SK-N-MC (cell line): ENCODE measurements around the gene REC8.
"Not testable (repeated sequence)": the region's sequence is repeated elsewhere in the genome, so short reads cannot be mapped to it uniquely, and the experiment has no call there.

Source experiments
- DNase-seq: peaks from one replicate; pipeline ENCODE4 v3.0.0-alpha.2; 2011; ENCODE audit warnings: low read depth, low spot score
- H3K27ac ChIP-seq: fragments of 200-600 bp; sonication (generic); 2 replicates; pipeline ENCODE4 v1.5.1; 2016; ENCODE audit warnings: mixed run types
- H3K36me3 ChIP-seq: fragments of 200-600 bp; sonication (generic); 2 replicates; pipeline ENCODE4 v1.6.1; 2017; ENCODE audit warnings: antibody characterized with exemption, low read length, mixed read lengths; ENCODE audit not compliant: insufficient read depth
- H3K4me3 ChIP-seq: fragments of 200-600 bp; sonication (generic); 2 replicates; pipeline ENCODE4 v1.5.1; 2016
- H3K9ac ChIP-seq: fragments of 200-600 bp; sonication (generic); 2 replicates; pipeline ENCODE4 v1.8.0; 2017; ENCODE audit warnings: mixed run types, mixed read lengths; ENCODE audit not compliant: insufficient read length
- H3K9me3 ChIP-seq: fragments of 200-600 bp; sonication (generic); 2 replicates; pipeline ENCODE4 v1.6.1; 2017; ENCODE audit warnings: low read depth, mild to moderate bottlenecking, antibody characterized with exemption, low read length, moderate library complexity, mixed read lengths
- EZH2 ChIP-seq: fragments of 200-600 bp; sonication (generic); IDR thresholded peaks from one replicate; pipeline ENCODE4 v1.6.1; 2017; ENCODE audit warnings: antibody characterized with exemption
- FOXP2 ChIP-seq: optimal IDR thresholded peaks from 2 replicates; pipeline ENCODE3; 2011; ENCODE audit warnings: mild to moderate bottlenecking, moderate library complexity; ENCODE audit not compliant: insufficient read depth; ENCODE audit errors: extremely low read length, control extremely low read depth
- POLR2AphosphoS5 ChIP-seq: IDR thresholded peaks from 2 replicates; pipeline ENCODE4 v1.6.1; 2012; ENCODE audit warnings: mild to moderate bottlenecking, low read depth, low read length, borderline replicate concordance

REC8 gene

DNA sequence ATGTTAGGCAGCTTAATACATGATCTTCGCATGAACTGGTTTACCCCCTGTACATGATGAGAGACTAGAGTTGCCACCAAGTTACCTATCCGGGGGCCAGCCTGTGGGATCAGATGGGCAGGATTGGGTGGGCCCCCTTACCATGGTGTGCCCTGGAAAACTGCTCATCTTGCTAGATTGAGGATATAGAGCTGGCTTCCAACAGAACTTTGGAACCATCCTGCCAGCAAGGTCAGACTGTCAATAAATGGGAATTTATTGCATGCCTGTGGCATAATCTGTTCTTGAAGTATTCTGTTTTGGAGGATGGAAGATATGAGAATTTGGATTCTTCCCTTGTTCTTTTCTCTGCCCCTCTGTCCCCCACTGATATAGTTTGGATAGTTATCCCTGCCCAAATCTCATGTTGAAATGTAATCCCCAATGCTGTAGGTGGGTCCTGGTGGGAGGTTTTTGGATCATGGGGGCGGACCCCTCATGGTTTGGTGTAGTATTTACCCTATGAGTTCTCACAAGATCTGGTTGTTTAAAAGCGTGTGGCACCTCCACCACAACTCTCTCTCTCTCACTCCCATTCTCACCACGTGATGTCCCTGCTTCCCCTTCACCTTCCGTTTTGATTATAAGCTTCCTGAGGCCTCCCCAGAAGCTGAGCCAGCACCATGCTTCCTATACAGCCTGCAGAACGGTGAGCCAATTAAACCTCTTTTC lies 27.1 kb downstream of the REC8 start:
- TF ChIP-seq POLR2AphosphoS5 (no peak), EZH2 (no peak)
- DNase-seq: no peak
- H3K27ac ChIP-seq: no peak overlapping the region
- no peaks in the 10 kb centered on the region for H3K9me3 ChIP-seq
- H3K4me3 ChIP-seq: no peak overlapping the region
- H3K36me3 ChIP-seq: peaks cover 14% of the 10 kb centered on the region
- no peak overlapping the region for H3K9ac ChIP-seq

DNA sequence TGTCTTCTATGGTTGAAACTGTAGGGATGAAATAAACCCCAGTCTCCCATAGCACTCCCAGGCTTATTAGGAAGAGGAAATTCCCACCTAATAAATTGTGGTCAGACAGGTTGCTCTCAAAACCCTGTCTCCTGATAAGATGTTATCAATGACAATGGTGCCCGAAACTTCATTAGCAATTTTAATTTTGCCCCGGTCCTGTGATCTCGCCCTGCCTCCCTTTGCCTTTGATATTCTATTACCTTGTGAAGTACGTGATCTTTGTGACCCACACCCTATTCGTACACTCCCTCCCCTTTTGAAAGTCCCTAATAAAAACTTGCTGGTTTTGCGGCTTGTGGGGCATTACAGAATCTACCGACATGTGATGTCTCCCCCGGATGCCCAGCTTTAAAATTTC lies 30.7 kb downstream of the REC8 start:
- peaks cover 21% of the 10 kb centered on the region; the same call in 1 of the 2 replicates for H3K36me3 ChIP-seq
- H3K4me3 ChIP-seq, H3K9me3 ChIP-seq, DNase-seq, H3K27ac ChIP-seq, H3K9ac ChIP-seq: not testable (repeated sequence)

DNA sequence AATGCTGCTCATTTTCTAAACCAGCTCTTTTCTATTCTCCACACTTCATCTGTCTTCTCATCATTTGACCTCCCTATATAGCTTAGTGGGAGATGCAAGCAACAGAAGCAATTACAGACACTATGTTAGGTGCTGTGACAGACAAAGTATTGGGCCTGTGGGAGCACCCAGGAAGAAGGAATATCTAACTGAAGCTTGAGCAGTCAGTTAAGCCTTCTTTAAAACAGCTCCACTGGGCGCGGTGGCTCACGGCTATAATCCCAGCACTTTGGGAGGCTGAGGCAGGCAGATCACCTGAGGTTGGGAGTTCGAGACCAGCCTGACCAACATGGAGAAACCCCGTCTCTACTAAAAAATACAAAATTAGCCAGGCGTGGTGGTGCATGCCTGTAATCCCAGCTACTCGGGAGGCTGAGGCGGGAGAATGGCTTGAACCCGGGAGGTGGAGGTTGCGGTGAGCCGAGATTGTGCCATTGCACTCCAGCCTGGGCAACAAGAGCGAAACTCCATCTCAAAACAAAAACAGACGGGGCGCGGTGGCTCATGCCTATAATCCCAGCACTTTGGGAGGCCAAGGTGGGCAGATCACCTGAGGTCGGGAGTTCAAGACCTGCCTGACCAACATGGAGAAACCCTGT lies 31.5 kb downstream of the REC8 start:
- H3K36me3 ChIP-seq: peaks cover 25% of the 10 kb centered on the region; the same call in 1 of the 2 replicates
- not testable (repeated sequence) for DNase-seq, H3K9me3 ChIP-seq, H3K27ac ChIP-seq, H3K9ac ChIP-seq, H3K4me3 ChIP-seq

DNA sequence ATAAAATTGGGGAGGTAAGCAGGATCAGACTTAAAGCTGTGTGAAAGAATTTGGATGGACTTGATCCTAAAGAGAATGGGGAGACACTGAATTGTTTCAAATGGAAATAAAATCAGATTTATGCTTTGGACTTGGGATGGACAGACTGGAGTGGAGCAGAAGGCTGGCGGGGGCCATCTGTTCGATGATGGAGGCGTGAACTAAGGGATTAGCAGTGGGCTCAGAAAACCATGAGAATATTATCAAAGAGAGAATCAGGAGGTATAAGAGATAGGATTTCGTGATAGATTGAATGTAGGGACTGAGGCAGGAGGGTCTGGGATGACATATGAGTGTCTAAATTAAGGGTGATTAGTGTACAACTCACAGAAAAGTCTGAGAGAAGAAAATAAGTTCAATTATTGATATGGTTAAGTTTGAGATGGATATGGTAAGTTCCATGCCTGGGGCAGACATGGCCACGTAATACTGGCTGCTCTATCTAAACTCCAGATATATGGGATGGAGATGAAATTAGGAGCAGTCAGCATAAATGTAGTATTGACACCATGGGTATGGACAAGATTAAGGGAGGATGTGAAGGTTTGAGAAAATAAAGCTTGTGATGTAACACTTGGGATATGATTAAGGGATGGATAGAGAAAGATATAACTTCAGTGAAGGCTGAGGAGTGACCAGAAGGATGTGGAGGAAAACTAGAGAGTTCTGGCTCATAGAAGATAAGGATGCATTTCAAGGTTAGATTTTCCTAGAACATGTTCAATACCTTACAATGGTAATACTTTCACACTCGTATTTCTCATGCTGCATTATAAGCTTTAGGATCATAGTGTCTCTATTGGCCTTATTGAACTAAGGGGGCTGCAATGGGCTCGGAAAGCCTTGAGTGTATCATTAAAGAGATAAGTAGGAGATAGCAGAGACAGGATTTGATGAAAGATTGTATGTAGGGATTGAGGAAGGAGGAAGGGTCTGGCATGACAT lies 32.6 kb downstream of the REC8 start:
- TF ChIP-seq POLR2AphosphoS5: no peak
- no peak for TF ChIP-seq FOXP2
- TF ChIP-seq EZH2: no peak
- H3K4me3 ChIP-seq: no peak overlapping the region
- no peak overlapping the region for H3K9ac ChIP-seq
- no peaks in the 10 kb centered on the region for H3K9me3 ChIP-seq
- no peak overlapping the region for H3K27ac ChIP-seq
- DNase-seq: no peak
- H3K36me3 ChIP-seq: peaks cover 28% of the 10 kb centered on the region; the same call in 1 of the 2 replicates

DNA sequence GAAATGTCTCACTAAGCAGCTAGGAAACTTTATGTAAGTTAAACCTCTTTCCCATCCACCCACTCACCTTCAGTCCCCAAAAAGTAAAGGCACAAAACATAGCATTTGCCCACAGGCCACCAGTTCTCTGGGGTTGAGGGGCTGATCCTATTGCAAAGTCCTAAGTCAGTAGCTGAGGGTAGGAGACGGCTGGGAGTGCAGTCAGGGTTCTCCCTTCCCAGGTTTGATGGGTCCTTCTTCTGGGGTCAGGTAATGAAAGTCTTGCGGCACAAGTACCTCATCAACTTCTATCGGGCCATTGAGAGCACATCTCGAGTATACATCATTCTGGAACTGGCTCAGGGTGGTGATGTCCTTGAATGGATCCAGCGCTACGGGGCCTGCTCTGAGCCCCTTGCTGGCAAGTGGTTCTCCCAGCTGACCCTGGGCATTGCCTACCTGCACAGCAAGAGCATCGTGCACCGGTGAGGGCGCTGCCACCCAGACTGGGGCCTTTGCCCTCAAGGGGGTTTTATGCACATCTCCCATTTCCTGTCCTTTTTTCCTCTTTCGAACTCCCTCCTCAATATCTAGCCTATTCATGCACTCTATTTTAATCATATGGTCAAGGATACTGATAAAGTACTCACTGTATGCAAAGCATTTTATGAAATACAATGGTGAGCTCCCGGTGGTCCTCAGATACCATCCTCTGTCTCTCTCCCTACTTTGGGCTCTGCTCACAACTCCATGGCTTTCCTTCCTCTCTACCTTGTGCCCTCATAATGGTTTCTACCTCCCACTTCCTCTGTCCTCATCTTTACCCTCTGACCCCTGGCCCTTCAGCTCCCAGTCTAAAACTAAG lies 34.6 kb downstream of the REC8 start:
- no peak overlapping the region for H3K27ac ChIP-seq
- H3K36me3 ChIP-seq: peaks cover 43% of the 10 kb centered on the region; the same call in 1 of the 2 replicates
- H3K9me3 ChIP-seq: no peaks in the 10 kb centered on the region
- no peak for DNase-seq
- H3K4me3 ChIP-seq: no peak overlapping the region
- no peak overlapping the region for H3K9ac ChIP-seq
- no peak for TF ChIP-seq EZH2
- no peak for TF ChIP-seq FOXP2
- TF ChIP-seq POLR2AphosphoS5: no peak

DNA sequence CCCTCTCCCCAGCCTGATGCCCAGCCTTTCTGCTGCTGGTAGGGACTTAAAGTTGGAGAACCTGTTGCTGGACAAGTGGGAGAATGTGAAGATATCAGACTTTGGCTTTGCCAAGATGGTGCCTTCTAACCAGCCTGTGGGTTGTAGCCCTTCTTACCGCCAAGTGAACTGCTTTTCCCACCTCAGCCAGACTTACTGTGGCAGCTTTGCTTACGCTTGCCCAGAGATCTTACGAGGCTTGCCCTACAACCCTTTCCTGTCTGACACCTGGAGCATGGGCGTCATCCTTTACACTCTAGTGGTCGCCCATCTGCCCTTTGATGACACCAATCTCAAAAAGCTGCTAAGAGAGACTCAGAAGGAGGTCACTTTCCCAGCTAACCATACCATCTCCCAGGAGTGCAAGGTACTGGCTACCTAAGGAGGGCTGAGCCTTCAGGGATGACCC lies 35.2 kb downstream of the REC8 start:
- no peak for TF ChIP-seq POLR2AphosphoS5
- TF ChIP-seq EZH2: no peak
- TF ChIP-seq FOXP2: no peak
- no peak for DNase-seq
- Histone ChIP-seq H3K36me3 (peaks cover 44% of the 10 kb centered on the region; the same call in 1 of the 2 replicates), H3K4me3 (no peak overlapping the region), H3K9ac (no peak overlapping the region), H3K9me3 (no peaks in the 10 kb centered on the region), H3K27ac (no peak overlapping the region)

DNA sequence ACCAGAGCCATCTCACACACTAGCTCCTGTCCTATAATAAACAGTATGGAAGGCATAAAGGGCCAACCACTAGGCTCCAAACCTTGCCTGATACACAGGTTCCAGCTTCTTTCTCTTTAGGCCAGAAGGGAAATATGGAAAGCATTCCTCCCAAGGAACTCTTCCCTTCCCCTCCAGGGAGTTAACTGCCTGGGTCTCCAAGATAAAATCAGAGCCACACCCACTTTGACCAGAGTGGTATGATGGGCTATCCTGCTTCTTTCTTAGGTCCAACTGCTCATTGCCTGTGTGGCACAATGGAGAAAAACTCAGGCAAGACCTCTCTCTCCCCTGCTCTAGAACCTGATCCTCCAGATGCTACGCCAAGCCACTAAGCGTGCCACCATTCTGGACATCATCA lies 35.7 kb downstream of the REC8 start:
- no peak overlapping the region for H3K27ac ChIP-seq
- TF ChIP-seq EZH2: no peak
- TF ChIP-seq POLR2AphosphoS5: no peak
- TF ChIP-seq FOXP2: no peak
- no peak overlapping the region for H3K4me3 ChIP-seq
- H3K9ac ChIP-seq: no peak overlapping the region
- no peak for DNase-seq
- H3K36me3 ChIP-seq: peaks cover 44% of the 10 kb centered on the region; the same call in 1 of the 2 replicates
- no peaks in the 10 kb centered on the region for H3K9me3 ChIP-seq

DNA sequence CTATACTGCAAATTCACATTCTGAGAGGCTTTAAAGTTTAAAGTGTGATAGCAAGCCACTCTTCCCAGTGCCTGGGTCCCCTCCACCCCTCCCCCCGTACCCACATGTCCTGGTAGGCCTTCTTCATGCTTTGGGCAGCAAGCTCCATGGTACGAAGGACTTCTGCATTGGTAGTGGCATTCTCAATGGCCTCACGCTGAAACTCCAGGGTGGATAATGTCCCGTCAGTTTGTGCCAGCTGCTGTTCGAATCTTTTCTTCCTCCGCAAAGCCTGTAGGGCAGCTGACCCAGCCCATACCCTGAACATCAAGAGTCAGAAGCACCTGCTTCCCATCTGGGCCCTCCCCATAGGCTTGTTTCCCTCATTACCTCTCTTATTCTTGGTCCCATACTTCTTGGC lies 39.4 kb downstream of the REC8 start:
- no peak for DNase-seq
- no peak overlapping the region for H3K4me3 ChIP-seq
- H3K36me3 ChIP-seq: peaks cover 34% of the 10 kb centered on the region; the same call in 1 of the 2 replicates
- TF ChIP-seq POLR2AphosphoS5 (no peak), FOXP2 (no peak), EZH2 (no peak)
- H3K27ac ChIP-seq: no peak overlapping the region
- no peaks in the 10 kb centered on the region for H3K9me3 ChIP-seq
- no peak overlapping the region for H3K9ac ChIP-seq
